Measurements from ENCODE around the gene POLR1G. TPM values are rescaled to one million over a fixed set of nuclear protein-coding genes. Genes with fewer than 3 reads are reported as not detected.

The POLR1G gene
- total RNA-seq, 4 donors from 2014 or later = 5.2 to 29.8 (median 6.3) TPM

DNA sequence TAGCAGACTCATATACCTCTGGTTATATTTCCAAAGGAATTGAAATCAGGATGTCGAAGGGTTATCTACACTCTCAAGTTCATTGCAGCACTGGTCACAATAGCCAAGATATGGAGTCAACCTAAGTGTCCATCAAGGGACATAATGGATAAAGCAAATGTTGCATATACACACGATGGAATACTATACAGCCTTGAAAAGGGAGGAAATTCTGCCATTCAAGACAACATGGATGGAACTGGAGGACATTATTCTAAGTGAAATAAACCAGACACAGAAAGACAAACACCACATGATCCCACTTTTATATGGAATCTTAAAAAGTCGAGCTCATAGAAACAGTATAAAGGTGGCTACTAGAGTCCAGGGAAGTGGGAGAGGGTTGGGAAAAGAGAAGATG lies 30.9 kb downstream of the POLR1G start:
- DNase-seq (ENCODE audit: low spot score) = no peak
- TF ChIP-seq, protein P1, sequence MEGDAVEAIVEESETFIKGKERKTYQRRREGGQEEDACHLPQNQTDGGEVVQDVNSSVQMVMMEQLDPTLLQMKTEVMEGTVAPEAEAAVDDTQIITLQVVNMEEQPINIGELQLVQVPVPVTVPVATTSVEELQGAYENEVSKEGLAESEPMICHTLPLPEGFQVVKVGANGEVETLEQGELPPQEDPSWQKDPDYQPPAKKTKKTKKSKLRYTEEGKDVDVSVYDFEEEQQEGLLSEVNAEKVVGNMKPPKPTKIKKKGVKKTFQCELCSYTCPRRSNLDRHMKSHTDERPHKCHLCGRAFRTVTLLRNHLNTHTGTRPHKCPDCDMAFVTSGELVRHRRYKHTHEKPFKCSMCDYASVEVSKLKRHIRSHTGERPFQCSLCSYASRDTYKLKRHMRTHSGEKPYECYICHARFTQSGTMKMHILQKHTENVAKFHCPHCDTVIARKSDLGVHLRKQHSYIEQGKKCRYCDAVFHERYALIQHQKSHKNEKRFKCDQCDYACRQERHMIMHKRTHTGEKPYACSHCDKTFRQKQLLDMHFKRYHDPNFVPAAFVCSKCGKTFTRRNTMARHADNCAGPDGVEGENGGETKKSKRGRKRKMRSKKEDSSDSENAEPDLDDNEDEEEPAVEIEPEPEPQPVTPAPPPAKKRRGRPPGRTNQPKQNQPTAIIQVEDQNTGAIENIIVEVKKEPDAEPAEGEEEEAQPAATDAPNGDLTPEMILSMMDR (IDR thresholded peaks at IDR 0.05) = no peak
- ATAC-seq (ENCODE audit: low FRiP score) = no peak

DNA sequence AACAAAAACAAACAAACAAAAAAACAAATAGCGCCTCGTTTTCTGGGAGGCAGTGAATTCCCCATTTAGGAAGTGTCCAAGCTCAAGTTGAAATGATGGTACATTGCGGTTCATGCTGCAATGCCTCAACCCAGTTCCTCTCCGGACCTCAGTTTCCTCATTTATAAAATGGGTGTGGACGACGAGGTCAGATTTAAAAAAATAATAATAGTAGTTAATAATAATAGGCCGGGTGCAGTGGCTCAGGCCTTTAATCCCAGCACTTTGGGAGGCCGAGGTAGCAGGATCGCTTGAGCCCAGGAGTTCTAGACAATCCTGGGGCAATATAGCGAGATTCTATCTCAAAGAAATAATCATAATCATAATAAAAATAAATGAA lies 32.7 kb downstream of the POLR1G start:
- ATAC-seq (ENCODE audit: low FRiP score) (no peak), DNase-seq (ENCODE audit: low spot score) (no peak)
- TF ChIP-seq, protein P1 (IDR thresholded peaks at IDR 0.05) = no peak

DNA sequence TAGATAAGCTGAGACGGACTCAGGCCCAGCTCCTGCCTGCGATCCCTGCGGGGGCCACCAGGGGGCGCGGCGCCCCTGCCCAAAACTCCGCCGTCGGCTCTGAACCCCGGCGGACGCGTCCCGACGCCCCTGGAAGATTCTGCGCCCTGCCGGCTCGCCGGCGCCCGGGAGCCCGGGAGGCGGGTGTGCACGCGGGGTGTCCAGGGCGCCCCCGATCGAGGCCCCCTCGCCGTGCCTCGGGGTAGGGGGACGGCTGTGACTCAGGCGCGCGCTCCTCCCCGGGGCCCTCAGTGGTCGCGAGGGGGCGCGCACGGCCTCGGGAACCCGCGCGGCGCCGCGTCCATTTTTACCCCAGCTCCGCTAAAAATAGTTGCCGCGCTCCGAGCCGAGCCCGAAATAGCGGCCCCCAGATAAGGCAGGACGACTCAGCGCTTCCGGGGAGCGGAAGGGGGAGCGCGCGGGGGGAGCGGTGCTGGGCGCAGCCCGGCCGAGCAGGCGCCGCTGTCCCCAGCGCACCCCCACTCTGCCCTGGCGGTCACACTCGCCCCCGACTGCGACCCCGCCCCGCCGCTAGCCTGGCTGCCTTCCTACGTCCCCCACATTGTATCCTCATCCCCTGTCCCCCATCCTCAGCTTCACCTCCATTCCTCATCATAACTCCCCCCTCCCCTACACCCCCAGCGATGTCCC lies 33.3 kb downstream of the POLR1G start:
- ATAC-seq (ENCODE audit: low FRiP score) (peak; percentile 53), DNase-seq (ENCODE audit: low spot score) (peak; percentile 56)
- TF ChIP-seq, protein P1 (IDR thresholded peaks at IDR 0.05) = peak in 2 of 3 donors; percentile 97 to 99

DNA sequence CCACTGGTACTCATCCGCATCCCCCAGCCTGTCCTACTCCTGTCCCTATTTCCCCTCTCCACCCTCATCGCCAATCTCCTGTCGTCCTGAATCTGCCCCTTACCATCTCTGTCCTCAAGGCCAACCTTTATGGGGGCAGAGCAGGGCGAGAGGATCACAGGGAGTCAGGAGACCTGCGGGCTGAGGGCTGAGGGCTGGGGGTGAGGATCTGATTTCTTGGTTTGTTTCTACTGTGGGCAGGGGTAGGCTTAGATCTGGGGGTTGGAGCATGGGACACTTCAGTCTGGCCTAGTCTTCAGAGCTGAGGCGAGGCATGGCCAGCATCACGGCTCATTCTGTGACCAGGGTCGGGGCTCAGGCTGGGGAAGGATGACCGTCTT lies 33.8 kb downstream of the POLR1G start:
- DNase-seq (ENCODE audit: low spot score) (no peak), ATAC-seq (ENCODE audit: low FRiP score) (no peak)
- TF ChIP-seq, protein P1 (IDR thresholded peaks at IDR 0.05) = no peak

DNA sequence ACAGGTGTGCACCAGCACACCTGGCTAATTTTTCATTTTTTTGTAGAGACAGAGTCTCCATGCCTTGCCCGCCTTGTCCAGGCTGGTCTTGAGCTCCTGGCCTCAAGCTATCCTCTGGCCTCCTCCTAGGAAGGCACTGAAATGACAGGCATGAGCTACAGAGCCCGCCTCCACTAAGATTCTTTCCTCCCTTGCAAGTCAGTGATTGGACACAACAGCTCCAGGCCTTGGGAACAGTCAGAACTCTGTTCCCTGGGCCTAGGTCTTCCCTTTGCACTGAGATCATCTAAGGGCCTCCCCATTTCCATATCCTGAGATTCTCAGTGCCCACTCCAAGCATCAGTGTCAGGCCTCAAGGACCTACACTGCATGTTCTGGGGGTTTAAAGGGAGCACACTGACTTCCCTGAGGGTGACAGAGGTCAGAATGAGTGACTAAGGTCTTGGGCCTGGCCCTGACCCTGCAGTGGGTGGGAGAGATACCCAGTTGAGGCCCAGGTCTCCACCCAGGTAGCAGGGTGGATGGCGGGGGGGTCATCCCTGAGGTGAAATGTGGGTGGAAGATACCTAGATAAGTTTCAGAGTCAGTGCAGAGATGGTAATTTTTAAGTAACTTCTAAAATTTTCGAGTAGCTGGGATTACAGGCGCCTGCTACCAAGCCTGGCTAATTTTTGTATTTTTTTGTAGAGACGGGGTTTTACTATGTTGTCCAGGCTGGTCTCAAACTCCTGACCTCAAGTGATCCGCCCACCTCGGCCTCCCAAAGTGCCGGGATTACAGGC lies 34.6 kb downstream of the POLR1G start:
- ATAC-seq (ENCODE audit: low FRiP score) = no peak
- TF ChIP-seq, protein P1 (IDR thresholded peaks at IDR 0.05) = no peak
- no peak for DNase-seq (ENCODE audit: low spot score)

DNA sequence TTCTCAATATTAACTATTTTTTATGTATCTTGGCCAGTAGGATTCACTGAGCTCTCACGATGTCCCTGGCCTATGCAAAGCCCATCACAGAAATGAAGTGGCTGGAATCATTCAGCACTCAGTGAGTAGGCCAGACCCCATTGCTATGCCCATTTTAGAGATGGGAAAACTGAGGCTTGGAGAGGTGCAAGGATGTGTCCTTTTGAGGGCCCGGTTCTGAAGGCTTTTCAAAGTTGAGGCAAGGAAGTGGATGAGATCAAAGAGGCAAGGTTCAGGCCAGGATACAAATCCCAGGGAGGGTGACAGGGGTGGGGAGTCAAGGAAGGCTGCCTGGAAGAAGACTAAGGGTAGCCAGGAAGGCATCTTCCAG lies 35.9 kb downstream of the POLR1G start:
- ATAC-seq (ENCODE audit: low FRiP score) (no peak), DNase-seq (ENCODE audit: low spot score) (no peak)
- TF ChIP-seq, protein P1 (IDR thresholded peaks at IDR 0.05) = no peak
